Adipose tissue (tissue), 3 donors: ENCODE data around the gene OR51F2. TPM values are rescaled to one million over a fixed set of nuclear protein-coding genes. Genes with fewer than 3 reads are reported as not detected.
"Not testable (repeated sequence)": the region's sequence is repeated elsewhere in the genome, so short reads cannot be mapped to it uniquely, and the experiment has no call there.

ENCODE experiments used
- H3K27ac ChIP-seq: one replicate; pipeline ENCODE4 v1.5.1; 2013; ENCODE audit warnings: low read depth, low read length
- WGBS, 3 donors: extraction: QIAGEN DNeasy Blood & Tissue Kit; methylation state at CpG; one replicate each; pipeline ENCODE4 v1.1.7; 2013; 5-methylcytosine and 5-hydroxymethylcytosine counted together
- polyA plus RNA-seq, 3 donors: library from polyadenylated mRNA; stranded (reverse); fragments of 200-250 nt; gene quantifications; one replicate each; pipeline ENCODE4 v1.2.3, GENCODE V29; 2013
- donor health status: healthy with polysubstance abuse.
- donor health status: Bipolar disorder and iron deficiency.
- donor health status: healthy.

OR51F2 gene, protein sequence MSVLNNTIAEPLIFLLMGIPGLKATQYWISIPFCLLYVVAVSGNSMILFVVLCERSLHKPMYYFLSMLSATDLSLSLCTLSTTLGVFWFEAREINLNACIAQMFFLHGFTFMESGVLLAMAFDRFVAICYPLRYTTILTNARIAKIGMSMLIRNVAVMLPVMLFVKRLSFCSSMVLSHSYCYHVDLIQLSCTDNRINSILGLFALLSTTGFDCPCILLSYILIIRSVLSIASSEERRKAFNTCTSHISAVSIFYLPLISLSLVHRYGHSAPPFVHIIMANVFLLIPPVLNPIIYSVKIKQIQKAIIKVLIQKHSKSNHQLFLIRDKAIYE
- not detected for polyA plus RNA-seq

DNA sequence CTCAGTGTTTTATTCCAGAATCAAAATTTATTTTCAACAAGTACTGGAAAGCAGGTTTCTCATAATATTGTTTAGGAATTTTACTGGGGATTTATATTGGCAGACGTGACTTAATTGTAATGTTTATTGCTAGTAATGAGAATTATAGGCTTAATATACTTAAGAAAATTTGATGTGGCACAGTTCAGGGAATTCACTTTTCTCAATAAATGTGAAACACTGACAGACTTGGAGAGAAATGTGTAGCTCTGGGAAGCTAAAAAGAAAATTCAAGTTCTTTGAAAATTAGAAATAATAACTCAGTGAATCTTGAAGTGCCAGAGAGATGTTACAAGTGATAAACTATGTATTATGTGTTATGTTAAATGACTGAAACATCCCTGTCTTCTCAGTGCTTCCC, at the start of gene OR51F2:
Gene OR51F2, plus strand, starts transcription at position 301 of the 400 bp plus-strand sequence. CDS start 101 bp downstream, outside the sequence.
- no peak within 1 kb of the TSS for H3K27ac ChIP-seq
- 81 to 94% (median 88%) methylated on average over 1 of the region's 1 CpG for WGBS, 3 donors

DNA sequence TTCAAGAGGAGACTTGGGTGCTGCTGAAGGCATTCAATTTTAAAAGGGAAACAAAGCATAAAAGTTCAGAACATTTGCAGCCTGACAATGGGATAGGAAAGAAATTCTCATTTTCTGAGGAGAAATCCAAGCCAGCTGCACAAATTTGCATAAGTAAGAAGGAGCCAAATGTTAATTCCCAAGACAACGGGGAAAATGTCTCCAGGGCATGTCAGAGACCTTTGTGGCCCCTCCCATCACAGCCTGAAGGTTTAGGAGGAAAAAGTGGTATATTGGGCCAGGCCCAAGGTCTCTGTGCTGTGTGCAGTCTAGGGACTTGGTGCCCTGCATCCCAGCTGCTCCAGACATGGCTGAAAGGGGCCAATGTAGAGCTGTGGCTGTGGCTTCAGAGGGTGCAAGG, 38.7 kb upstream of the OR51F2 start:
- 48 to 74% (median 67%) methylated on average over 1 of the region's 1 CpG for WGBS, 3 donors
- no peak overlapping the region for H3K27ac ChIP-seq

DNA sequence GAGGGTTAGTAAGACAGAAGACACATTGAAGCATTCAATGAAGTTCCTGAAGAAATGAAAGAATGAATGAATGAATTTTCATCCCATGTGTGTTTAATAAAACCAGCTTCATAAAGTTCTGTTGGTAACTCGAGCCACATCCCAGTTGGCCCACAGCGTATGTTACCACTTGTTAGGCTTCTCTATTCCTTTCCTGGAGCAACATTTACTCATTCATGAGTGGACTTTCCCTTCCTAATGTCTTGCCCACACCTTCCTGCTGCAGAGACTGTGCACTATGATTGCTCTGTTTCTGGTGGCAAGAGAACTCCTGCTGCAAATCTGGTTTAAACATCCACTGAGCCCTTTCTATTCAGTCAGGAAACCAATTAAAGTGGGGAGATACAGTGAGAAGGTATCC, 23.9 kb upstream of the OR51F2 start:
- H3K27ac ChIP-seq, result no peak overlapping the region
- WGBS, 3 donors, result 18 to 26% (median 20%) methylated on average over 2 of the region's 2 CpGs

DNA sequence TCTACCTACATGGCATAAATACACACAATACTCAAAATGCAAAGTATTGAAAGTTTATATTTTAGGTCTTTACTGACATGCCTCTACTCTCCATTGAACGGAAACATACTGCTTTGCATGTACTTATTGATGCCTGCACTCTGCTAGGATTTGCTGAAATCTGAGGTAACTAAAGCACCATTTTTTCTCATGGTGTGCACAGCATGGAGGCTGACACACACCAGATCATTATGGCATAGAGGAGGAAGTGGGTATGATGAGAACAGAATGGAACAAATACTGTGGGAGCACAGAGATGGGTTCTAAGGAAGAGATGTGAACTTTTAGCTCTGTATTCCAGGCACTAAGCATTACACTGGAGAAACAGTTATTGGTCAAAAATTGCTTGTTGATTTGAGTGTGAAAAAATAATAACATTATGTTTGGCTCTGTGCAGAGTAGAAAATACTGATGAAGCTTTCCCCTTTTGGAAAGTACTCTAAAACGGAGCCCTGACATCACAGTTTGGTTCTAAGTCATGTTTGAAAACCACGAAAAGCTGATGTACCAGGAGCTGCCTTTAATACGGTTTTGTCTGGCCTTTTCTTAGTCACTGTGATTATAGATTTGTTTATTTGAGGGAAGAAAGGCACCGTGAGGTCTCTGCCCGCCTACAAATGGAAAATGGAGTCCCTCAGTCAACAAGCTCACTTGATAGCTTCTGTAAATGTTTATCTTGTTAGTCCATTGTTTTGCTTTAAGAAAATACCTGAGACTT, 22.5 kb upstream of the OR51F2 start:
- WGBS, 3 donors, result 48 to 75% (median 67%) methylated on average over 6 of the region's 6 CpGs
- H3K27ac ChIP-seq, result no peak overlapping the region

DNA sequence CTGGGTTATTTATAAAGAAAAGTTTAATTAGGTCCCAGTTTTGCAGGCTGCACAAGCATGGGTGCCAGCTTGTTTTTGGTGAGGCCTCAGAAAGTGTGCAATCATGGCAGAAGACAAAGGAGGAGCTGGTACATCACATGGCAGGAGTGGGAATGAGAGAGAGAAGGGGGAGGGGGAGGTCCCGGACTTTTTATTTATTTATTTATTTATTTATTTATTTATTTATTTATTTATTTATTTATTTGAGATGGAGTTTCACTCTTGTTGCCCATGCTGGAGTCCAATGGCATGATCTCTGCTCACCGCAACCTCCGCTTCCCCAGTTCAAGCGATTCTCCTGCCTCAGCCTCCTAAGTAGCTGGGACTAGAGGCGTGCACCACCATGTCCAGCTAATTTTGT, 19.8 kb upstream of the OR51F2 start:
- 73 to 80% (median 78%) methylated on average over 4 to 5 of the region's 5 CpGs for WGBS, 3 donors

DNA sequence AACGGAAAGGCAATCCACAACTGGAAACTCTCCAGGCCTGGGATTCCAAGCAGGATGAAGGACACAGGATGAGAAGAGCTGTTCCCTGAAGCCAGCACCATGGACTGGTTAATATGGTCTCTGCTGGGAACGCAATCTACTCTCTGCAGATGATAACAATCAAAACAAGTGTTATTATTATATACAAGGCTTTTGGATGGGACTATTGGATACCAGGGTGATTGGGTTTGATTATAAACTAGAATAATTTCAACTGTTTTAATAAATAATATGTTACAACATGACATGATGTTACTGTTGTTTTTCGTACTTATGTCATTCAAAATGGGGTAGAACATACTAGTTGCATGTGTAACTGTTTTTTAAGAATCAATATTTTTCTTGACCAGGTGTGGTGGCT, 16.8 kb upstream of the OR51F2 start, which contains the start of gene OR52R1:
Gene OR52R1, minus strand, starts transcription at position 101 of the 400 bp plus-strand sequence. Its CDS starts 0 bp downstream, at position 101.
- WGBS, 3 donors, result 68 to 88% (median 87%) methylated on average over 3 of the region's 3 CpGs

More for the DNA sequence above, 19.8 kb upstream of the OR51F2 start:
- not testable (repeated sequence) for H3K27ac ChIP-seq

DNA sequence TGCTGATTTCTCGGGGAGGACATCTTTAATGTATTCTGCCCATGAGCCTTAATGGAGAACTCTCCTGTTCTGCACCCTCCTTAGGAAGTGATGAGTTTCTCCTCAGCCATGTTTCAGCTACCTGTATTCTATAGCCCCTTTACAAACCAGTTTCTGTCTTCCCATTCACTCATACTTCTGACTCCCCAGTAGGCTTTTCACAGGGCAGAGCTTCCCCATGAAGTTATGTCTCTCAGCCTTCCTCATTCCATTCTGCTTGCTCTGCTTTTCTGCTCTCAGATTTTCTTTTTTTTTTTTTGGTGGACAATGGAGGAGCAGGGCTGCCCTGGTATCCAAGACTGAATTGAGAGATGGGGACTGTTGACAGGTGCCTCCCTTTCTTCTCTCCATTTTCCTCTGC, 12.6 kb upstream of the OR51F2 start:
- WGBS, 3 donors, result 89 to 100% (median 95%) methylated on average over 1 of the region's 1 CpG
- no peak overlapping the region for H3K27ac ChIP-seq

More for the DNA sequence above, 16.8 kb upstream of the OR51F2 start, which contains the start of gene OR52R1:
- no peak within 1 kb of the TSS for H3K27ac ChIP-seq

DNA sequence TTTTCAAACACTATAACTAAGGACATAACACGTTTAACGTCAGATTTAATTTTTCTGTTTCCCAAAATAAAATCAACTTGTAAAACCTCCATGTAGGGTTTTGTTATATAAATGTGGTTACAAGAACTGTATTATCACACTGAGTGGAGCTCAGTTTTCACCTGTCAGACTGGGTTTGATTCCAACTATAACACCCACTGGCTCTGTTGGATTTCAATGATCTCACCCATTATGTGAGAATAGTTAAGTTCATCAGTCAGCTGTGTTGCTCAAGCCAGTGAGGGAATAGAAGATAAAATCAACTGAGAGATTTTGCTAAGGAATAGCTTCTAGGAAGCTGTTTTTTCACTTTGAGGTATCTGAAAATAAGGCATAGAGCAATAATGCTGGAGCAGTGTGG, 11.9 kb upstream of the OR51F2 start:
- H3K27ac ChIP-seq, result no peak overlapping the region
- WGBS, 3 donors, result 83 to 94% (median 91%) methylated on average over 2 of the region's 2 CpGs

DNA sequence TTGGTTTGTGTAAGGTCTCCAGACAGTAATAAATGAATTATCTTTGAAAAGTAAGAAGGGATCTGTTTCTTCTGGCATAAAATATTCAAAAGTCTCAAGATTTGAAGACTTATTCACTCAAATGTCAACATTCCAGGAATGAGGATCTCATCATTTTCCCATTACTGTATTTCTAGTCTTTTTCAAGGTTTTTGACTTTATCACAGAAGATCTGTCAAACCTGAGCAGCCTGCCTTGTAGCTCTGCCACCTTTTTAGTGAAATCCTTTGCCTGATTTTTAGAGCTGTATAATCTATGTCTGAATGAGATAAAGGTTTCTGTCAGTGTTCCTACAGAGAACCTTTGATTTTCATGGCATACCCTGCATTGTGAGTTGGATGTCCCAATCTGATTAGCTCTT, 4.0 kb downstream of the OR51F2 start:
- no peak overlapping the region for H3K27ac ChIP-seq

DNA sequence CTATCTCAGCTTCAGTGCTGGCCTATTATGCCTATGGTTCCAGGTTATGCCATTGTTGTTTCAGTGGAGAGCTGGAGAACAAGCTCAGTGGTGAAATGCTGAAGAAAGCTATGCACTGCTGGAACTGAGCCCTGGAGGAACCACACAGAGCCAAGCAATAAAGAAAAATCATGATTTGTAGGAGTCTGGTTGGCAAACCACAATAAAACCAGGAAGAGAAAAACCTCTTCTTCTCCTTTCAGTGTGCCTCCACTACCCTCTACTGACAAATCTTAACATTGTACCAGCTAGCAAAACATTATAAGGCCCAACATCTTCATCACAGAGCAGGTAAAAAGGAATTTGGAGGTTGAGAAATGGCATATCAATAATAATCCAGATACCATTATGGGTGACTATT, 5.3 kb downstream of the OR51F2 start:
- no peak overlapping the region for H3K27ac ChIP-seq

DNA sequence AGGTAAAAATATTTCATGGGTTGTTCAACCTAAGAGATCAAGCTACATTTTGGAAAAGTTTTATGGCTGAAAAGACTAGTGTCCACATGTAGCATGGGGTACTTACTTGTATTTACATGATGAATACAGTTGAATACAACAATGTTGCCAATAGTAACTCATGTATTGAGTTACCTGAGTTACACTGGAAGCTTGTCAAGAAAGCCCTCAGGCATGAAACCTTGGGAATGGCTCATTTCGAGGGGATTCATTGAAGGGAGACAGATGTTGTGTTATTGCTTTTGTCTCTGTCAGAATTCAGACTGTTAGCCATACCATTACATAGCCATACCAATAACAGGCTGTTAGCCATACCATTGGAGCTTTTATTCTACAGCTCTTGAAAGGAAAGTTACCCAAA, 9.2 kb downstream of the OR51F2 start:
- H3K27ac ChIP-seq, result no peak overlapping the region
- WGBS, 3 donors, result 62 to 69% (median 63%) methylated on average over 1 of the region's 1 CpG

DNA sequence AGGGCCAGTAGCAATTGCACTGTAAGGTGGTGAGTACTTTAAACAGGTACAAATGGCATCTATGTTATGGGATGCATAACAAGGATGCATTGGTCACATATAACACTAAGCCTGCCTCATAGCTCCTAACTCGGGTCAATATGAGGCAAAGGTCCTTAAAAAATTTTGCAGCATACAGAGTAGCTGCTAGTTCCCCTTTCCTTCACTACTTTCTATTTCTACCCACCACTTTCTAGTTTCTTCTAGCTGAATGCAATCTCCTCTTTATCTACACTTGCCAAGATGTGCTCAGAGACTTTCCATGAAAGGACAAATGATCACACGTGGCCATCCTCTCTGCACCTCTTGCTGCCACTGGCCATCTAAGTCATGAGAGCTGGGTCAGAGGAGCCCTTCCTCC, 9.8 kb downstream of the OR51F2 start:
- H3K27ac ChIP-seq, result no peak overlapping the region
- WGBS, 3 donors, result 41 to 78% (median 69%) methylated on average over 2 of the region's 2 CpGs

DNA sequence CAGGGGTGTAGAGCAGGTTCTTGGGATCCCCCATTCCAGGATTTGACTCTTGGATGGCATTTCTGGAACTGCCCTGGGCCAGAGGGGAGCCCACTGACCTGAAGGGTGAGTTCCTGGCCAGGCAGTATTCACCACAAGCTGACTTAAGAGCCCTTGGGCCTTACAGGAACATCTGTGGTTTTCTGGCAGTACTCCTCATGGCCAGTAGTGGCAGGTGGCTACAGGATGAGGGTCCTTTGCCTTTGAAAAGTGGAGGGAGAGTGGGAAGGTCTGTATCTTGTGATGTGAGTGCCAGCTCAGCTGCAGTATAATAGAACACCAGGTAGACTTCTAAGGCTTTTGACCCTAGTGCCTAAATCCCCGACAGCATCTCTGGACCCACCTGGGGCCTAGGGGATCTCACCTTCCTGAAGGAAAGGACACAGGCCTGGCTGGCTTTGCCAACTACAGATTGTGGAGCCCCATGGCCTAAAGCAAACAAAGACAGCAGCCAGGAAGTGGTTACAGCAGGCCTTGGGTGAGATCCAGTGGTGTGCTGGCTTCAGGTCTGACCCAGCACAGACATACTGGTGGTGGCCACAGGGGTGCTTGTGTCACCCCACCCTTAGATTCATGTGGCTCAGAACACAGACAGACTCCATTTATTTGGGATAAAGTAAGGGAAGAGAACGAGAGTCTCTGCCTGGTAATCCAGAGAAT, 18.9 kb downstream of the OR51F2 start:
- H3K27ac ChIP-seq, result no peak overlapping the region
- WGBS, 3 donors, result 62 to 86% (median 82%) methylated on average over 2 of the region's 2 CpGs

DNA sequence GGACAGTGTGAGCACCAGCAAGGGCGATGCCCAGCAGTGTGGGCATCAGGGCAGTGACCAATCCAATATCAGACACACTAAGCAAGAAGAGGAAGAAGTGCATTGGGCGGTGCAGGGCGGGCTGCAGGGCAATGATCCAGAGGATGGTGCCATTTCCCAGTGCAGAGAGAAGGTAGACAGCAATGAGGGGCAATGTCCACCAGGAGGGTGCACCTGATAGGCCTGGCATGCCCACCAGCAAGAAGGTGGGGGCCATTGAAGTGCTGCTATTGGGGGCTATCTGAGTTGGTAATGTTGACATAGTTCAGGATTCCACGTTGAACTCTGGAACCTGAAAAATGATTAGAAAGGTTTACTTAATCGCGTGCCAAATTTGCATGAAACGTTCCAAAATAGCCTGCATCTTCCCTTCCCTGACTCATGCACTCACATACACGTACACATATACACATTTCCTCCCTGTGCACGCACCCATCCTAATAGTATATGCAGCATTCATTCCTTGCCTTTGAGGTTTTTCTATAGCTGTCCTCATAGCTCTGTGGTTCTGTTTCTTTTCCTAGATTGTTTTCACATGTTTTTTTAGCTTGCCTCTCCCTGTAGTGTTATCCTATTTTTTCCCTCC, 27.9 kb downstream of the OR51F2 start, which contains the start of gene OR51S1:
Gene OR51S1, minus strand, starts transcription at position 301 of the 625 bp plus-strand sequence. Its CDS starts 0 bp downstream, at position 301.
- WGBS, 3 donors, result 61 to 72% (median 72%) methylated on average over 9 of the region's 9 CpGs
- H3K27ac ChIP-seq, result no peak within 1 kb of the TSS

DNA sequence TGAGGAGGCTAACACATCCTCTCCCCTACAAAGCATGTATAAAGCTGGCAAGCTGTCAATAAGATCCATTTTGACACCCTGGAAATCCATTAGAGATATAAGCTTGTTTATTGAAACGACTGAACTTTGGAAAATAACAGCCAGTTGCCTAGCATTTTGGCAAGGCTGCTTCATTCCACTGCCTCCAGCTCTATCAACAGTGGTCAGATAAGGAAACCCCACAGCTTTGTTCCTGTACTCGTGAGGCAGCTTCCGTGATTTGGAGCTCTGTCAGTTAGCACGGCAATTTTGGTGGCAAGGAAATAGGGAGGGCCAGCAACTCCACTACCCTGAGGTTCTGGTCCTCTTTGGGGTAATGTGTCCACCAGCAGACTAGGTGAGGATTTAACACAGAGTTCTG, 29.9 kb downstream of the OR51F2 start:
- no peak overlapping the region for H3K27ac ChIP-seq
- WGBS, 3 donors, result 7 to 17% (median 13%) methylated on average over 4 of the region's 4 CpGs

DNA sequence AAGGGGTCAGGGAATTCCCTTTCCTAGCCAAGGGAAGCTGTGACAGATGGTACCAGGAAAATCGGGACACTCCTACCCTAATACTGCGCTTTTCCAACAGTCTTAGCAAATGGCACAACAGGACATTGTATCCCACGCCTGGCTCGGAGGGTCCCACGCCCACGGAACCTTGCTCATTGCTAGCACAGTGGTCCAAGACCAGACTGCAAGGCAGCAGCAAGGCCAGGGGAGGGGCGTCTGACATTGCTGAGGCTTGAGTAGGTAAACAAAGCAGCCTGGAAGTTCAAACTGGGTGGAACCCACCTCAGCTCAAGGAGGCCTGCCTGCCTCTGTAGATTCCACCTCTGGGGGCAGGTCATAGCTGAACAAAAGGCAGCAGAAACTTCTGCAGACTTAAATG, 33.2 kb downstream of the OR51F2 start:
- WGBS, 3 donors, result 83 to 91% (median 90%) methylated on average over 7 of the region's 7 CpGs

DNA sequence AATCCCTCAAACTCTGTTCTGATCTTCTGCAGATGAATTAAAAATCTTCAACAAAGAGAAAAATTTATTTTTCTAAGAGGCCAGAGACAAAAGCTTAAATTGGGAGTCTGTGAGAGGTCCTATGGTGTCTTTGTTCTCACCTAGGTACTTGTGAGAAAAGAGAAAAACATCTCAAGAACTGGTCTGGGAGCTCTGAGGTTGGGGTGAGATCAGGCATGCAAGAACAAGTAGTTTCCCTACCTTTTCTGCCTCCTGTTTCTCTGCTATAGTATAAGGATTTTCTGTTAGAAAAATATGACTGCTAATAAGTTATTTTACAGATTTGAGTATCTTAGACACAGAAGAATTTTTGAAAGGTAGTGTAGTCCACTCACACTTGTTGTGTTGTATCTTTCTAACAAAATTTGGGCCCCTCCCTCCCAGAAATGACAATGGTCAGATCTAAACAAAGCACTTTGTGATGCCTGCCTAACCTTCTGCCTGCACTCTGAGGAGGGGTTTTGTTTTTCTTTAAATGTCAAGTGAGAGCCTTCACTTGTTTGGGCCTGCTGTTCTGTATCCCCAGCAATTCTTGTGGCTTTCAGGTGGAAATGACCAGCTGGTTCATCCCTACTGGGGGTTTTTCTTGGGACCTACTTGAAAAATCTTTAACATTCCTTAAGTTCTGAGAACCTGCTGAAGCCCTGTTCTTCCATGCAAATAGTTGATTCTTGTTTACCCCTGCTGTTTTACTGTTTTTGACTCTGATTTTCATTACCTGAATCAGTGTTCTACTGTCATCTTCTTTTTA, 41.5 kb downstream of the OR51F2 start:
- no peak overlapping the region for H3K27ac ChIP-seq

More for the DNA sequence above, 33.2 kb downstream of the OR51F2 start:
- H3K27ac ChIP-seq, result not testable (repeated sequence)

DNA sequence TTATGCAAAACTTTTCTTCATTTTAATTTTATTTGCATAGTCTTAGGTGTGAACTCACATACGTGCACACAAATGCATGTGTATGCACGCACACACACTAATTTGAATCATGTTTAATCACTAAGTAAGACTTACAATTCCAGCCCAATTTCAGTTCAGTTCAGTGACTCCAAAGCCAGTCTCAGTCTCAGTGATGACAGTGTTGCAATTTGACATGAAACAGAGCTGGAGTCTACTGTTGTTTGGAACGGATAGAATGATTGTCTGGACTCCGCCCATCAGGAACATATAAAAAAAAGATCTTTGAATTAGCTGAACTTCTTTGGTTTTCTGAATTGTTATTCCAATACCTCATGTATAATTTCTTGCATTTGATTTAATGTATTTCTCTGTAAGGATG, 42.8 kb downstream of the OR51F2 start:
- H3K27ac ChIP-seq, result no peak overlapping the region
- WGBS, 3 donors, result 79 to 84% (median 81%) methylated on average over 4 of the region's 4 CpGs
